Right atrium auricular region (tissue), 2 donors: ENCODE measurements around the gene GPX2. TPM values are rescaled to one million over a fixed set of nuclear protein-coding genes. Genes with fewer than 3 reads are reported as not detected.

Source experiments
- DNase-seq: peaks from one replicate; pipeline ENCODE4 v3.0.0-alpha.2; 2019; ENCODE audit warnings: low spot score
- H3K27ac ChIP-seq, 2 donors: fragments of 200-600 bp; sonication (generic); 1 replicate in 1 of 2; 2 replicates in 1 of 2; pipeline ENCODE4 v1.5.1; 2016 to 2019
- H3K27me3 ChIP-seq, 2 donors: fragments of 200-600 bp; sonication (generic); one replicate each; pipeline versions ENCODE4 v1.5.1 to v1.6.0; 2017 to 2019
- H3K36me3 ChIP-seq: fragments of 200-600 bp; sonication (generic); one replicate; pipeline ENCODE4 v1.5.1; 2016
- H3K4me1 ChIP-seq, 2 donors: fragments of 200-600 bp; sonication (generic); one replicate each; pipeline versions ENCODE4 v1.5.1 to v1.6.0; 2017 to 2019
- H3K4me3 ChIP-seq, 2 donors: fragments of 200-600 bp; sonication (generic); 1 replicate in 1 of 2; 2 replicates in 1 of 2; pipeline ENCODE4 v1.5.1; 2017 to 2019; ENCODE audit warnings: mild to moderate bottlenecking in 1 of 2, moderate library complexity in 1 of 2
- H3K9me3 ChIP-seq, 2 donors: fragments of 200-600 bp; sonication (generic); one replicate each; pipeline ENCODE4 v1.5.1; 2019
- CTCF ChIP-seq, 2 donors: fragments of 200-600 bp; sonication (generic); IDR thresholded peaks; one replicate each; pipeline ENCODE4 v1.5.1; 2019; ENCODE audit warnings: antibody characterized with exemption in 2 of 2
- total RNA-seq, 2 donors: library from RNA; depleted of rRNA; stranded (reverse); fragments of >200 nt; gene quantifications; one replicate each; pipeline ENCODE4 v1.1.0, GENCODE V29; 2016

Gene GPX2
- total RNA-seq, 2 donors from 2014 or later, result not detected

DNA sequence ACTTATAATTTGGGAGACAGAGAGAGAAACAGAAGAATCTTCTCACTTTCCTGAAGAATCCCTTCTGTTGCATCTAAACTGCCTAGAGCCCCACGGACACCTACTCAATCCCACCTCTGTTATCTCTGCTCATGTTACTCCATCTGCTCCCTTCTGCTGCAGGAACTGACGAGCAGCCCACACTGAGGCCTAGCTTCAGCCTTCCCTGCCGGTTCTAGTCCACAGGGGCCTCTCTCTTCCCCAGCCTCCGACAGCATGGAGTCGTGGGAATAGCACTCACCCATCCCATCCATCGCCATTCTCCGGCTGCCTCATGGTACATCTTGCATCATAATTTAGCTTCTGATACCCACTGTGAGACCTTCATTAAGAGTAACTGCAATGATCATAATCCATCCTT is 25.6 kb upstream of the GPX2 start:
- no peaks in the 10 kb centered on the region for H3K9me3 ChIP-seq
- no peak for DNase-seq
- no peak overlapping the region for H3K27ac ChIP-seq
- no peak overlapping the region for H3K4me3 ChIP-seq
- peaks cover 0 to 20% of the 10 kb centered on the region in 2 donors for H3K4me1 ChIP-seq
- H3K36me3 ChIP-seq, result no peaks in the 10 kb centered on the region
- TF ChIP-seq CTCF (IDR thresholded peaks at IDR 0.05), result no peak
- H3K27me3 ChIP-seq, result no peaks in the 10 kb centered on the region

DNA sequence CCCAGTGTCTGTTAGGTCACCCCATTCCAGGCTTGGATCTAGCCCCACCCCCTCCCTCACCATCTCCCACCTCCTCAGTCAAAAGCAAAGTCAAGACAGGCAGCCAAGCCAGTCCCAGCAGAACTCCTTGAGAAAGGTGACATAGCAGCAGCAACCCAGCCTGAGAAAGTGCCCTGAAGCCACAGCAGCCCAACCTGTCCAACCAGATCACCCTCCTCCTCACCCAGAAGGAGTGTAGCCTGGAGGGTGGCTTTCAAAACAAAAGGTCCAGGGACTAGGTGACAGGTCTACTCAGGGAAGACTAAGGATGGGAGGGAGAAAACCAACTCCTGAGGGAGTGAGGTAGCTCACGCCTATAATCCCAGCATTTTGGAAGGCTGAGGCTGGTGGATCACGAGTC is 24.4 kb upstream of the GPX2 start:
- H3K4me3 ChIP-seq, result no peak overlapping the region
- no peaks in the 10 kb centered on the region for H3K36me3 ChIP-seq
- no peak for TF ChIP-seq CTCF (IDR thresholded peaks at IDR 0.05)
- peaks cover 0 to 14% of the 10 kb centered on the region in 2 donors for H3K4me1 ChIP-seq
- no peak for DNase-seq
- no peaks in the 10 kb centered on the region for H3K9me3 ChIP-seq
- H3K27ac ChIP-seq, result no peak overlapping the region
- H3K27me3 ChIP-seq, result no peaks in the 10 kb centered on the region

DNA sequence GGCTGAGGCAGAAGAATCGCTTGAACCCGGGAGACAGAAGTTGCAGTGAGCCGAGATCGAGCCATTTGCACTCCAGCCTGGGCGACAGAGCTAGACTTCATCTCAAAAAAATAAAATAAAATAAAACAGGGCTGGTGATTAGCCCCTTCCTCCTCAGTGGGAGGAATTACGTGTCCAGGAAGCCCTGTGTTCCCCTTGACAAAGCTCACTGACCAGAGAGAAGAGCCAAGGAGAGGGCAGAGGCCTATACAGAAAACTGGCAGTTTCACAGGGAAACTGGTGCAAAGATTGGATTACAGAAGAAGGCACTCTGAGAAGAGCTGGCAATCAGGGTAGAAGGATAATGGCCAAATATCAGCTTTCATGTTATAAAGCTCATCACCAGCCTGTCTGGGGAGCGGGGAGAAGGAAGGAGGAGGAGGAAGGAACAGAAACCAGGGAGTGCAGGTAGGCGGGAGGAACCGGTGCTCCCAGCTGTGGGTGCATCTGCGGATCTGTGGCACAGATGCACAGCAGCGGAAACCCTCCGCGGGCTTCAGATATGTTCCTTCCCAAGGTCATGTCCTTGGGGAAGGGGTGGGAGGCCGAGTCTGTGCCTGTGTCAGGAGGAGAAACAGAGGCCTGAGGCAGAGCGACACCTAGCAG is 22.9 kb upstream of the GPX2 start:
- no peak for TF ChIP-seq CTCF (IDR thresholded peaks at IDR 0.05)
- no peak for DNase-seq
- H3K4me1 ChIP-seq, result peaks cover 0 to under 1% of the 10 kb centered on the region in 2 donors
- H3K27me3 ChIP-seq, result no peaks in the 10 kb centered on the region
- H3K9me3 ChIP-seq, result no peaks in the 10 kb centered on the region
- H3K4me3 ChIP-seq, result no peak overlapping the region
- H3K36me3 ChIP-seq, result no peaks in the 10 kb centered on the region
- H3K27ac ChIP-seq, result no peak overlapping the region

DNA sequence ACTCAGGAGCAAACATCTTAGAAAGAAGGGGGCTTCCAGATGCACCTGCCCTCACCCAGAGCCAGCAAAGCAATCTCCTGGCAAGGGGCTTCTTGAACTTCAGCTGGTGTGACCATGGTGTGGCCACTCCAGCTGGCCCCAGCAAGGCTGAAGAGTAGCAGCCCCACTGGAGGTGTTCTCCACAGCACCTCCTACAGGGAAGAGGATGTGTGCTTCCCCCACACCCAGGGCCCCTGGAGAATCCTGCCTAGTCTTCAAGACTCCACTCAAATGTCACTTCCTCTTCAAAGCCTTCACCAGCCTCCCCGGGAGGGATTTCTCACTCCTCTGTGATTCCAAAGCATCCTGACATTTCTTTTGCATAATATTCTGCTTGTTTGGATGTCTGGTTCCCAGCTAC is 21.1 kb upstream of the GPX2 start:
- no peak for TF ChIP-seq CTCF (IDR thresholded peaks at IDR 0.05)
- H3K4me3 ChIP-seq, result no peak overlapping the region
- no peak for DNase-seq
- no peaks in the 10 kb centered on the region for H3K36me3 ChIP-seq
- H3K9me3 ChIP-seq, result no peaks in the 10 kb centered on the region
- H3K27ac ChIP-seq, result no peak overlapping the region
- H3K27me3 ChIP-seq, result no peaks in the 10 kb centered on the region
- no peaks in the 10 kb centered on the region for H3K4me1 ChIP-seq

- Histone ChIP-seq H3K27ac (no peak overlapping the region), H3K36me3 (no peaks in the 10 kb centered on the region), H3K9me3 (no peaks in the 10 kb centered on the region), H3K4me3 (no peak overlapping the region), H3K27me3 (no peaks in the 10 kb centered on the region), H3K4me1 (no peaks in the 10 kb centered on the region)
- DNase-seq, result no peak
- no peak for TF ChIP-seq CTCF (IDR thresholded peaks at IDR 0.05)
Measured at GRCh38 chr14:64960762-64961276, 18.3 kb upstream of the GPX2 start.

- no peak for TF ChIP-seq CTCF (IDR thresholded peaks at IDR 0.05)
- no peak overlapping the region for H3K4me3 ChIP-seq
- no peak overlapping the region for H3K27ac ChIP-seq
- no peaks in the 10 kb centered on the region for H3K4me1 ChIP-seq
- no peak for DNase-seq
- no peaks in the 10 kb centered on the region for H3K27me3 ChIP-seq
- H3K36me3 ChIP-seq, result no peaks in the 10 kb centered on the region
- H3K9me3 ChIP-seq, result no peaks in the 10 kb centered on the region
Measured at GRCh38 chr14:64958743-64959142, 16.2 kb upstream of the GPX2 start.
